HepG2 (cell line): ENCODE results near the gene SPRYD3. TPM values are rescaled to one million over a fixed set of nuclear protein-coding genes. Genes with fewer than 3 reads are reported as not detected.

Experiments
- ERF ChIP-seq: IDR thresholded peaks from 2 replicates; pipeline ENCODE4 v1.6.1; 2018; ENCODE audit warnings: missing biosample characterization, missing genetic modification reagents
- FOXP1 ChIP-seq, 2 experiments: fragments of 450-650 bp in 1 of 2; IDR thresholded peaks; 2 replicates each; pipeline ENCODE4 v1.6.1; 2017 to 2018; ENCODE audit warnings: antibody characterized with exemption in 1 of 2
- HDAC2 ChIP-seq: sonication (generic); formaldehyde crosslinking; IDR thresholded peaks from 2 replicates; pipeline ENCODE4 v1.4.0; 2020; ENCODE audit warnings: missing genetic modification reagents
- MIXL1 ChIP-seq: IDR thresholded peaks from 2 replicates; pipeline ENCODE4 v1.6.1; 2016
- MYC ChIP-seq: sonication (generic); formaldehyde crosslinking; IDR thresholded peaks from 2 replicates; pipeline ENCODE4 v1.9.0; 2021; ENCODE audit warnings: missing genetic modification reagents, borderline replicate concordance
- SIN3A ChIP-seq: IDR thresholded peaks from 2 replicates; pipeline ENCODE4 v1.6.1; 2011; ENCODE audit warnings: low read depth, mild to moderate bottlenecking, control low read depth, low read length, borderline replicate concordance
- SOX6 ChIP-seq, 2 experiments: fragments of 450-650 bp in 1 of 2; sonication (generic) in 1 of 2; formaldehyde crosslinking in 1 of 2; IDR thresholded peaks; 2 replicates each; pipeline versions ENCODE4 v1.4.0 to v1.6.1; 2017 to 2020; ENCODE audit warnings: antibody characterized with exemption in 1 of 2, mild to moderate bottlenecking in 1 of 2, missing genetic modification reagents in 1 of 2
- TP53 ChIP-seq: sonication (generic); formaldehyde crosslinking; conservative IDR thresholded peaks from 2 replicates; pipeline ENCODE4 v1.4.0; 2020; ENCODE audit warnings: missing genetic modification reagents
- ZFX ChIP-seq: sonication (generic); formaldehyde crosslinking; IDR thresholded peaks from 2 replicates; pipeline ENCODE4 v1.4.0; 2020; ENCODE audit warnings: mild to moderate bottlenecking, low read depth, missing genetic modification reagents, moderate library complexity
- polyA plus RNA-seq, 8 experiments: library from polyadenylated mRNA; depleted of rRNA in 3 of 8; stranded (reverse) in 7 of 8; unstranded in 1 of 8; fragments of >200 nt; fragmentation: Illumina TruSeq in 4 of 8; extraction: Trizol in 4 of 8; gene quantifications; 2 replicates each; pipeline versions ENCODE4 v1.2.1 to v1.2.3, GENCODE V29; 2011 to 2016; ENCODE audit warnings: low read depth in 4 of 8, missing spikeins in 1 of 8, mixed read lengths in 1 of 8; ENCODE audit not compliant: insufficient read depth in 1 of 8
- total RNA-seq, 5 experiments: library from RNA; depleted of rRNA; stranded (reverse); fragments of >200 nt; fragmentation: Illumina TruSeq; extraction: Trizol; gene quantifications; 2 replicates each; pipeline ENCODE4 v1.2.3, GENCODE V29; 2016; ENCODE audit warnings: low read depth in 1 of 5
- TF ChIP-seq, protein P1 (sequence below): sonication (generic); formaldehyde crosslinking; IDR thresholded peaks from 2 replicates; pipeline ENCODE4 v1.4.0; 2020; ENCODE audit warnings: missing genetic modification reagents, borderline replicate concordance
- TF ChIP-seq, protein P2 (sequence below): sonication (generic); formaldehyde crosslinking; IDR thresholded peaks from 2 replicates; pipeline ENCODE4 v1.4.0; 2020; ENCODE audit warnings: mild to moderate bottlenecking, missing genetic modification reagents
- TF ChIP-seq, protein P3 (sequence below): sonication (generic); formaldehyde crosslinking; conservative IDR thresholded peaks from 2 replicates; pipeline ENCODE4 v1.4.0; 2020; ENCODE audit warnings: mild to moderate bottlenecking, missing genetic modification reagents, moderate library complexity
- TF ChIP-seq, protein P4 (sequence below), 2 experiments: fragments of 450-650 bp in 1 of 2; sonication (generic) in 1 of 2; formaldehyde crosslinking in 1 of 2; IDR thresholded peaks; 2 replicates each; pipeline versions ENCODE4 v1.6.1 to v1.8.0; 2016 to 2022; ENCODE audit warnings: antibody characterized with exemption in 1 of 2, mild to moderate bottlenecking in 1 of 2, missing genetic modification reagents in 1 of 2

SPRYD3 gene
- total and polyA plus RNA-seq, 2 of the 13 experiments (the other 11 are each of a cell fraction or from before 2014, with no cell fraction given) = 9.0 to 9.2 TPM

DNA sequence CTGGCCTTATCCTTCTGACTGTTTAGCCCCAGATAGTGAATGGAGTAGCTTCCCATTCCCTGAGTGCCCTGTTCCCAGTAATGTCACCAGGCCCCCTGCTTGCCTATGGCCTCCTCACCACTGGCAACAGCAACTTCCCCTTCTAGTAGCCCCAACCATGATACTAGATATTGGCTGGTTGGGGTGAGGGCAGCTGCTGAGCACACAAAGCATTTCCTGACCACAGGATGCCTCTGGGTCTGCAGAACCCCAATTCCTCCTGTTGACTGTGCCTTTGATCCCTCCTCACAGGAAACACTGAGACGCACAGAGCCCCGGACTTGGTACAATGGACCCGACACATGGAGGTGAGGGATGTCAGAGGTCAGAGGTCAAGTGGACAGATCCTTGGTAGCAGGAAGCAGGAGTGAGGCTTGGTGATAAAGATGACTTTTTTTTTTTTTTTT lies 24.7 kb upstream of the SPRYD3 start (continued):
- TF ChIP-seq SIN3A (peak; percentile 53; the same call in 1 of the 2 replicates), TP53 (CRISPR knock-in tag) (no peak), SOX6 (IDR thresholded peaks at IDR 0.05) (no peak), SOX6 (CRISPR knock-in tag; IDR thresholded peaks at IDR 0.05) (peak; percentile 72), ERF (CRISPR knock-in tag) (peak; percentile 47), FOXP1 (IDR thresholded peaks at IDR 0.05) (no peak), FOXP1 (CRISPR knock-in tag; IDR thresholded peaks at IDR 0.05) (peak; percentile 86), MIXL1 (peak; percentile 23; the same call in 1 of the 2 replicates), HDAC2 (peak; percentile 76; the same call in 1 of the 2 replicates), ZFX (CRISPR knock-in tag) (peak; percentile 22; the same call in 1 of the 2 replicates), MYC (CRISPR knock-in tag) (peak; percentile 62; the same call in 1 of the 2 replicates)
- TF ChIP-seq, protein P1, sequence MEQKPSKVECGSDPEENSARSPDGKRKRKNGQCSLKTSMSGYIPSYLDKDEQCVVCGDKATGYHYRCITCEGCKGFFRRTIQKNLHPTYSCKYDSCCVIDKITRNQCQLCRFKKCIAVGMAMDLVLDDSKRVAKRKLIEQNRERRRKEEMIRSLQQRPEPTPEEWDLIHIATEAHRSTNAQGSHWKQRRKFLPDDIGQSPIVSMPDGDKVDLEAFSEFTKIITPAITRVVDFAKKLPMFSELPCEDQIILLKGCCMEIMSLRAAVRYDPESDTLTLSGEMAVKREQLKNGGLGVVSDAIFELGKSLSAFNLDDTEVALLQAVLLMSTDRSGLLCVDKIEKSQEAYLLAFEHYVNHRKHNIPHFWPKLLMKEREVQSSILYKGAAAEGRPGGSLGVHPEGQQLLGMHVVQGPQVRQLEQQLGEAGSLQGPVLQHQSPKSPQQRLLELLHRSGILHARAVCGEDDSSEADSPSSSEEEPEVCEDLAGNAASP (CRISPR knock-in tag) = peak; percentile 64; the same call in 1 of the 2 replicates
- TF ChIP-seq, protein P2, sequence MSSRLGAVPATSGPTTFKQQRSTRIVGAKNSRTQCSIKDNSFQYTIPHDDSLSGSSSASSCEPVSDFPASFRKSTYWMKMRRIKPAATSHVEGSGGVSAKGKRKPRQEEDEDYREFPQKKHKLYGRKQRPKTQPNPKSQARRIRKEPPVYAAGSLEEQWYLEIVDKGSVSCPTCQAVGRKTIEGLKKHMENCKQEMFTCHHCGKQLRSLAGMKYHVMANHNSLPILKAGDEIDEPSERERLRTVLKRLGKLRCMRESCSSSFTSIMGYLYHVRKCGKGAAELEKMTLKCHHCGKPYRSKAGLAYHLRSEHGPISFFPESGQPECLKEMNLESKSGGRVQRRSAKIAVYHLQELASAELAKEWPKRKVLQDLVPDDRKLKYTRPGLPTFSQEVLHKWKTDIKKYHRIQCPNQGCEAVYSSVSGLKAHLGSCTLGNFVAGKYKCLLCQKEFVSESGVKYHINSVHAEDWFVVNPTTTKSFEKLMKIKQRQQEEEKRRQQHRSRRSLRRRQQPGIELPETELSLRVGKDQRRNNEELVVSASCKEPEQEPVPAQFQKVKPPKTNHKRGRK (CRISPR knock-in tag) = no peak
- TF ChIP-seq, protein P3, sequence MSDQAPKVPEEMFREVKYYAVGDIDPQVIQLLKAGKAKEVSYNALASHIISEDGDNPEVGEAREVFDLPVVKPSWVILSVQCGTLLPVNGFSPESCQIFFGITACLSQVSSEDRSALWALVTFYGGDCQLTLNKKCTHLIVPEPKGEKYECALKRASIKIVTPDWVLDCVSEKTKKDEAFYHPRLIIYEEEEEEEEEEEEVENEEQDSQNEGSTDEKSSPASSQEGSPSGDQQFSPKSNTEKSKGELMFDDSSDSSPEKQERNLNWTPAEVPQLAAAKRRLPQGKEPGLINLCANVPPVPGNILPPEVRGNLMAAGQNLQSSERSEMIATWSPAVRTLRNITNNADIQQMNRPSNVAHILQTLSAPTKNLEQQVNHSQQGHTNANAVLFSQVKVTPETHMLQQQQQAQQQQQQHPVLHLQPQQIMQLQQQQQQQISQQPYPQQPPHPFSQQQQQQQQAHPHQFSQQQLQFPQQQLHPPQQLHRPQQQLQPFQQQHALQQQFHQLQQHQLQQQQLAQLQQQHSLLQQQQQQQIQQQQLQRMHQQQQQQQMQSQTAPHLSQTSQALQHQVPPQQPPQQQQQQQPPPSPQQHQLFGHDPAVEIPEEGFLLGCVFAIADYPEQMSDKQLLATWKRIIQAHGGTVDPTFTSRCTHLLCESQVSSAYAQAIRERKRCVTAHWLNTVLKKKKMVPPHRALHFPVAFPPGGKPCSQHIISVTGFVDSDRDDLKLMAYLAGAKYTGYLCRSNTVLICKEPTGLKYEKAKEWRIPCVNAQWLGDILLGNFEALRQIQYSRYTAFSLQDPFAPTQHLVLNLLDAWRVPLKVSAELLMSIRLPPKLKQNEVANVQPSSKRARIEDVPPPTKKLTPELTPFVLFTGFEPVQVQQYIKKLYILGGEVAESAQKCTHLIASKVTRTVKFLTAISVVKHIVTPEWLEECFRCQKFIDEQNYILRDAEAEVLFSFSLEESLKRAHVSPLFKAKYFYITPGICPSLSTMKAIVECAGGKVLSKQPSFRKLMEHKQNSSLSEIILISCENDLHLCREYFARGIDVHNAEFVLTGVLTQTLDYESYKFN = peak; percentile 87
- TF ChIP-seq, protein P4, sequence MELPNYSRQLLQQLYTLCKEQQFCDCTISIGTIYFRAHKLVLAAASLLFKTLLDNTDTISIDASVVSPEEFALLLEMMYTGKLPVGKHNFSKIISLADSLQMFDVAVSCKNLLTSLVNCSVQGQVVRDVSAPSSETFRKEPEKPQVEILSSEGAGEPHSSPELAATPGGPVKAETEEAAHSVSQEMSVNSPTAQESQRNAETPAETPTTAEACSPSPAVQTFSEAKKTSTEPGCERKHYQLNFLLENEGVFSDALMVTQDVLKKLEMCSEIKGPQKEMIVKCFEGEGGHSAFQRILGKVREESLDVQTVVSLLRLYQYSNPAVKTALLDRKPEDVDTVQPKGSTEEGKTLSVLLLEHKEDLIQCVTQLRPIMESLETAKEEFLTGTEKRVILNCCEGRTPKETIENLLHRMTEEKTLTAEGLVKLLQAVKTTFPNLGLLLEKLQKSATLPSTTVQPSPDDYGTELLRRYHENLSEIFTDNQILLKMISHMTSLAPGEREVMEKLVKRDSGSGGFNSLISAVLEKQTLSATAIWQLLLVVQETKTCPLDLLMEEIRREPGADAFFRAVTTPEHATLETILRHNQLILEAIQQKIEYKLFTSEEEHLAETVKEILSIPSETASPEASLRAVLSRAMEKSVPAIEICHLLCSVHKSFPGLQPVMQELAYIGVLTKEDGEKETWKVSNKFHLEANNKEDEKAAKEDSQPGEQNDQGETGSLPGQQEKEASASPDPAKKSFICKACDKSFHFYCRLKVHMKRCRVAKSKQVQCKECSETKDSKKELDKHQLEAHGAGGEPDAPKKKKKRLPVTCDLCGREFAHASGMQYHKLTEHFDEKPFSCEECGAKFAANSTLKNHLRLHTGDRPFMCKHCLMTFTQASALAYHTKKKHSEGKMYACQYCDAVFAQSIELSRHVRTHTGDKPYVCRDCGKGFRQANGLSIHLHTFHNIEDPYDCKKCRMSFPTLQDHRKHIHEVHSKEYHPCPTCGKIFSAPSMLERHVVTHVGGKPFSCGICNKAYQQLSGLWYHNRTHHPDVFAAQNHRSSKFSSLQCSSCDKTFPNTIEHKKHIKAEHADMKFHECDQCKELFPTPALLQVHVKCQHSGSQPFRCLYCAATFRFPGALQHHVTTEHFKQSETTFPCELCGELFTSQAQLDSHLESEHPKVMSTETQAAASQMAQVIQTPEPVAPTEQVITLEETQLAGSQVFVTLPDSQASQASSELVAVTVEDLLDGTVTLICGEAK (IDR thresholded peaks at IDR 0.05) = no peak
- TF ChIP-seq, protein P4 (CRISPR knock-in tag; IDR thresholded peaks at IDR 0.05) = peak; percentile 76
